ENCODE data around the gene RTL10. TPM values are rescaled to one million over a fixed set of nuclear protein-coding genes. Genes with fewer than 3 reads are reported as not detected.
"Not testable (repeated sequence)": the region's sequence is repeated elsewhere in the genome, so short reads cannot be mapped to it uniquely, and the experiment has no call there.

The RTL10 gene
- polyA plus RNA-seq, 3 donors: 21.2 to 25.2 (median 24.3) TPM

- no peak for DNase-seq (ENCODE audit: extremely low read depth in 1 of 11, low read depth in 9 of 11, low spot score in 4 of 11)
Observed at GRCh38 chr22:19840955-19841640, 13.6 kb downstream of the RTL10 start.

- no peak for DNase-seq (ENCODE audit: extremely low read depth in 1 of 11, low read depth in 9 of 11, low spot score in 4 of 11)
Observed at GRCh38 chr22:19840059-19840458, 14.6 kb downstream of the RTL10 start.

GRCh38 chr22:19837915-19838314 lies 16.8 kb downstream of the RTL10 start:
- no peak for DNase-seq (ENCODE audit: extremely low read depth in 1 of 11, low read depth in 9 of 11, low spot score in 4 of 11)

- no peak for DNase-seq (ENCODE audit: extremely low read depth in 1 of 11, low read depth in 9 of 11, low spot score in 4 of 11)
Observed at GRCh38 chr22:19836512-19836911, 18.2 kb downstream of the RTL10 start.

GRCh38 chr22:19834599-19834998 lies 20.1 kb downstream of the RTL10 start:
- DNase-seq (ENCODE audit: extremely low read depth in 1 of 11, low read depth in 9 of 11, low spot score in 4 of 11): no peak

- not testable (repeated sequence) for DNase-seq (ENCODE audit: extremely low read depth in 1 of 11, low read depth in 9 of 11, low spot score in 4 of 11)
Observed at GRCh38 chr22:19833327-19833726, 21.3 kb downstream of the RTL10 start.

GRCh38 chr22:19832476-19833108 lies 22.1 kb downstream of the RTL10 start:
- no peak for DNase-seq (ENCODE audit: extremely low read depth in 1 of 11, low read depth in 9 of 11, low spot score in 4 of 11)

- DNase-seq (ENCODE audit: extremely low read depth in 1 of 11, low read depth in 9 of 11, low spot score in 4 of 11): not testable (repeated sequence)
Observed at GRCh38 chr22:19831979-19832378, 22.7 kb downstream of the RTL10 start.

- no peak for DNase-seq (ENCODE audit: extremely low read depth in 1 of 11, low read depth in 9 of 11, low spot score in 4 of 11)
Observed at GRCh38 chr22:19831016-19831415, 23.7 kb downstream of the RTL10 start.

GRCh38 chr22:19828035-19828401 lies 26.7 kb downstream of the RTL10 start:
- DNase-seq (ENCODE audit: extremely low read depth in 1 of 11, low read depth in 9 of 11, low spot score in 4 of 11): no peak

GRCh38 chr22:19827341-19828034 lies 27.2 kb downstream of the RTL10 start:
- DNase-seq (ENCODE audit: extremely low read depth in 1 of 11, low read depth in 9 of 11, low spot score in 4 of 11): no peak

GRCh38 chr22:19826619-19826950 lies 28.1 kb downstream of the RTL10 start:
- DNase-seq (ENCODE audit: extremely low read depth in 1 of 11, low read depth in 9 of 11, low spot score in 4 of 11): no peak

- no peak for DNase-seq (ENCODE audit: extremely low read depth in 1 of 11, low read depth in 9 of 11, low spot score in 4 of 11)
Observed at GRCh38 chr22:19825904-19826618, 28.6 kb downstream of the RTL10 start.

- no peak for DNase-seq (ENCODE audit: extremely low read depth in 1 of 11, low read depth in 9 of 11, low spot score in 4 of 11)
Observed at GRCh38 chr22:19824926-19825339, 29.7 kb downstream of the RTL10 start.

GRCh38 chr22:19824212-19824925 lies 30.3 kb downstream of the RTL10 start:
- DNase-seq (ENCODE audit: extremely low read depth in 1 of 11, low read depth in 9 of 11, low spot score in 4 of 11): no peak

- DNase-seq (ENCODE audit: extremely low read depth in 1 of 11, low read depth in 9 of 11, low spot score in 4 of 11): no peak
Observed at GRCh38 chr22:19823902-19824211, 30.8 kb downstream of the RTL10 start.

GRCh38 chr22:19823191-19823901 lies 31.3 kb downstream of the RTL10 start:
- no peak for DNase-seq (ENCODE audit: extremely low read depth in 1 of 11, low read depth in 9 of 11, low spot score in 4 of 11)

- DNase-seq (ENCODE audit: extremely low read depth in 1 of 11, low read depth in 9 of 11, low spot score in 4 of 11): no peak
Observed at GRCh38 chr22:19822301-19823117, 32.2 kb downstream of the RTL10 start.
